GM23338 (cell line): ENCODE measurements around the gene ANKRD2. TPM values are rescaled to one million over a fixed set of nuclear protein-coding genes. Genes with fewer than 3 reads are reported as not detected.

Source experiments
- ATAC-seq: fragments of 200-7000 bp; cut with Tn5 transposase; 3 replicates; pipeline ENCODE4 v1.9.1; 2020
- DNase-seq: peaks from one replicate; pipeline ENCODE4 v3.0.0-alpha.2; 2015; ENCODE audit warnings: low spot score
- H2AFZ ChIP-seq: fragments of 200-600 bp; sonication (generic); 2 replicates; pipeline ENCODE4 v1.8.0; 2016; ENCODE audit warnings: antibody characterized with exemption, mild to moderate bottlenecking, moderate library complexity
- H3F3A ChIP-seq: fragments of 200-600 bp; sonication (generic); replicated peaks from 2 replicates; pipeline ENCODE4 v1.8.0; 2017; ENCODE audit warnings: antibody characterized with exemption, mixed run types, low read depth
- H3K27ac ChIP-seq: fragments of 200-600 bp; sonication (generic); 2 replicates; pipeline ENCODE4 v1.6.1; 2016; ENCODE audit warnings: low read depth
- H3K27me3 ChIP-seq: fragments of 200-600 bp; sonication (generic); 2 replicates; pipeline ENCODE4 v1.8.0; 2016; ENCODE audit warnings: mild to moderate bottlenecking, mixed run types, moderate library complexity; ENCODE audit not compliant: insufficient read depth
- H3K36me3 ChIP-seq: fragments of 200-600 bp; sonication (generic); 2 replicates; pipeline ENCODE4 v1.8.0; 2016; ENCODE audit warnings: mild to moderate bottlenecking; ENCODE audit not compliant: insufficient read depth
- H3K4me1 ChIP-seq: fragments of 200-600 bp; sonication (generic); 2 replicates; pipeline ENCODE4 v1.8.0; 2016; ENCODE audit warnings: mild to moderate bottlenecking, moderate library complexity; ENCODE audit not compliant: insufficient read depth
- H3K4me2 ChIP-seq: fragments of 200-600 bp; sonication (generic); 2 replicates; pipeline ENCODE4 v1.7.1; 2017; ENCODE audit warnings: mixed run types
- H3K4me3 ChIP-seq: fragments of 200-600 bp; sonication (generic); 2 replicates; pipeline ENCODE4 v1.6.1; 2016; ENCODE audit warnings: mixed run types
- H3K79me2 ChIP-seq: fragments of 200-600 bp; sonication (generic); replicated peaks from 2 replicates; pipeline ENCODE4 v1.8.0; 2017; ENCODE audit warnings: mild to moderate bottlenecking; ENCODE audit not compliant: insufficient read depth
- H3K9me2 ChIP-seq: fragments of 200-600 bp; sonication (generic); 2 replicates; pipeline ENCODE4 v1.8.0; 2017; ENCODE audit not compliant: insufficient read depth
- H4K20me1 ChIP-seq: fragments of 200-600 bp; sonication (generic); replicated peaks from 2 replicates; pipeline ENCODE4 v1.8.0; 2017; ENCODE audit warnings: mild to moderate bottlenecking; ENCODE audit not compliant: insufficient read depth
- H3K27ac Mint-ChIP-seq: 2 replicates; pipeline ENCODE4 v1.8.0; 2020; ENCODE audit warnings: inconsistent platforms, mild to moderate bottlenecking, moderate library complexity, mixed read lengths
- H3K27me3 Mint-ChIP-seq: 3 replicates; pipeline ENCODE4 v1.8.0; 2022; ENCODE audit warnings: low read depth, mild to moderate bottlenecking, moderate library complexity, mixed read lengths, inconsistent platforms; ENCODE audit not compliant: insufficient read depth, poor library complexity
- H3K36me3 Mint-ChIP-seq: 3 replicates; pipeline ENCODE4 v1.8.0; 2021; ENCODE audit warnings: low read depth, mild to moderate bottlenecking, inconsistent platforms, moderate library complexity, mixed read lengths
- H3K4me1 Mint-ChIP-seq: 3 replicates; pipeline ENCODE4 v1.8.0; 2020; ENCODE audit warnings: mild to moderate bottlenecking, inconsistent platforms, mixed read lengths
- H3K4me3 Mint-ChIP-seq: 3 replicates; pipeline ENCODE4 v1.8.0; 2021; ENCODE audit warnings: moderate library complexity, mild to moderate bottlenecking, inconsistent platforms, mixed read lengths
- H3K9me3 Mint-ChIP-seq: 3 replicates; pipeline ENCODE4 v1.8.0; 2020; ENCODE audit warnings: moderate library complexity, mild to moderate bottlenecking, inconsistent platforms, mixed read lengths
- CREB1 ChIP-seq: fragments of 250-450 bp; sonication (Bioruptor Pico); IDR thresholded peaks from 2 replicates; pipeline ENCODE4 v1.5.0; 2020; ENCODE audit warnings: low read depth, mild to moderate bottlenecking, moderate library complexity
- polyA plus RNA-seq: library from polyadenylated mRNA; unstranded; fragments of >200 nt; fragmentation: Nextera tagmentation; extraction: Ambion mirVana; gene quantifications from 2 replicates; pipeline ENCODE4 v1.2.1, GENCODE V29; 2016
- total RNA-seq: library from RNA; depleted of rRNA; stranded (reverse); fragments of >200 nt; shearing (Covaris generic); gene quantifications from 2 replicates; pipeline ENCODE4 v1.2.3, GENCODE V29; 2014
- TF ChIP-seq, protein P1 (sequence below): IDR thresholded peaks from 2 replicates; pipeline ENCODE4 v1.6.1; 2016; ENCODE audit warnings: antibody characterized with exemption
- TF ChIP-seq, protein P2 (sequence below): IDR thresholded peaks from one replicate; pipeline ENCODE4 v1.6.1; 2018; ENCODE audit warnings: antibody characterized with exemption; ENCODE audit not compliant: unreplicated experiment
- TF ChIP-seq, protein P3 (sequence below), 2 experiments: fragments of 200-600 bp in 1 of 2; sonication (generic) in 1 of 2; conservative IDR thresholded peaks; 2 replicates each; pipeline versions ENCODE4 v1.5.1 to v1.6.1; 2016 to 2017; ENCODE audit warnings: antibody characterized with exemption in 2 of 2, low read depth in 2 of 2, mild to moderate bottlenecking in 2 of 2, moderate library complexity in 1 of 2

Gene ANKRD2
- total and polyA plus RNA-seq, 2 experiments from 2014 or later, result not detected

DNA sequence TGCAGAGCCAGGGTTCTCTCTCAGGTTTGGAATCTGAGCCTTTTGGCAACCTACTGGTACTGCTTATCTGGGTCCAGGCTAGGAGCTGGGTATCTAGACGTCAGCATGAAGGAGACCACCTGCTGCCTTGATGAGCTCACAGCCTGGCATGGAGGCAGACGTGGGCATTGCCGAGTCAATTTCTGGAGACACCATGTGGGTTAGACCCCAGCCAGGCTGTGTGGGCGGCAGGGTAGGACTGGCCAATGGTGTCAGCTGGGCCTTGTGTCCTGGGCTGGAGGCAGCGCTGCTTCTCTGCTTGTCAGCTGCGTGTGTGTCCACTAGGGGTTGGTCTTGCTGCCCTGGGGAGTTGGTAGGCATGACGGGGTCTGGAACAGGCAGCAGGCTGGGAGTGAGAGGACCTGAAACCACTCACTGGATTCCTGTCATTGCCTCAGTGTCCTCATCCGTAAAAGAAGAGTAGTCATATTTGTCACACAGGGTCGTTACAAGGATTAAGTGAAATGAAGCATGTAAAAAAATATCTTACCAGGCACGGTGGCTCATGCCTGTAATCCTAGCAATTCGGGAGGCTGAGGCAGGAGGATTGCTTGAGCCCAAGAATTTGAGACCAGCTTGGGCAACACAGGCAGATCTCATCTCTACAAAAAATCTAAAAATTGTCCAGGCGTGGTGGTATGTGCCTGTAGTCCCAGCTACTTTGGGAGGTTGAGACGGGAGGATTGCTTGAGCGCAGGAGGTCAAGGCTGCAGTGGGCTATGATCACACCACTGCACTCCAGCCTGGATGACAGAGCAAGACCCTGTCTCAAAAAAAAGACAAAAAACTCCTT, 31.7 kb upstream of the ANKRD2 start:
- Histone ChIP-seq H4K20me1 (no peaks in the 10 kb centered on the region), H3K27me3 (no peaks in the 10 kb centered on the region), H3K4me2 (no peak overlapping the region), H3K9me2 (no peaks in the 10 kb centered on the region), H3K79me2 (peaks cover 9% of the 10 kb centered on the region), H2AFZ (no peak overlapping the region), H3F3A (0 out of 2 replicates have a peak, but pooled peaks cover 7% of the 10 kb centered on the region), H3K4me1 (peaks cover 19% of the 10 kb centered on the region), H3K4me3 (no peak overlapping the region), H3K27ac (no peak overlapping the region; the same call in 1 of the 2 replicates), H3K36me3 (no peaks in the 10 kb centered on the region)
- DNase-seq, result peak; percentile 43
- H3K4me1 Mint-ChIP-seq, result peaks cover 32% of the 10 kb centered on the region
- H3K4me3 Mint-ChIP-seq, result no peak overlapping the region
- peak overlapping the region; percentile 31; the same call in 1 of the 2 replicates for H3K27ac Mint-ChIP-seq
- no peaks in the 10 kb centered on the region; the same call in 2 of the 3 replicates for H3K9me3 Mint-ChIP-seq
- peak; percentile 54 for ATAC-seq
- peaks cover 10% of the 10 kb centered on the region for H3K27me3 Mint-ChIP-seq
- TF ChIP-seq CREB1 (CRISPR knock-in tag), result no peak
- TF ChIP-seq, protein P1, sequence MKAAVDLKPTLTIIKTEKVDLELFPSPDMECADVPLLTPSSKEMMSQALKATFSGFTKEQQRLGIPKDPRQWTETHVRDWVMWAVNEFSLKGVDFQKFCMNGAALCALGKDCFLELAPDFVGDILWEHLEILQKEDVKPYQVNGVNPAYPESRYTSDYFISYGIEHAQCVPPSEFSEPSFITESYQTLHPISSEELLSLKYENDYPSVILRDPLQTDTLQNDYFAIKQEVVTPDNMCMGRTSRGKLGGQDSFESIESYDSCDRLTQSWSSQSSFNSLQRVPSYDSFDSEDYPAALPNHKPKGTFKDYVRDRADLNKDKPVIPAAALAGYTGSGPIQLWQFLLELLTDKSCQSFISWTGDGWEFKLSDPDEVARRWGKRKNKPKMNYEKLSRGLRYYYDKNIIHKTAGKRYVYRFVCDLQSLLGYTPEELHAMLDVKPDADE, result no peak
- TF ChIP-seq, protein P2, sequence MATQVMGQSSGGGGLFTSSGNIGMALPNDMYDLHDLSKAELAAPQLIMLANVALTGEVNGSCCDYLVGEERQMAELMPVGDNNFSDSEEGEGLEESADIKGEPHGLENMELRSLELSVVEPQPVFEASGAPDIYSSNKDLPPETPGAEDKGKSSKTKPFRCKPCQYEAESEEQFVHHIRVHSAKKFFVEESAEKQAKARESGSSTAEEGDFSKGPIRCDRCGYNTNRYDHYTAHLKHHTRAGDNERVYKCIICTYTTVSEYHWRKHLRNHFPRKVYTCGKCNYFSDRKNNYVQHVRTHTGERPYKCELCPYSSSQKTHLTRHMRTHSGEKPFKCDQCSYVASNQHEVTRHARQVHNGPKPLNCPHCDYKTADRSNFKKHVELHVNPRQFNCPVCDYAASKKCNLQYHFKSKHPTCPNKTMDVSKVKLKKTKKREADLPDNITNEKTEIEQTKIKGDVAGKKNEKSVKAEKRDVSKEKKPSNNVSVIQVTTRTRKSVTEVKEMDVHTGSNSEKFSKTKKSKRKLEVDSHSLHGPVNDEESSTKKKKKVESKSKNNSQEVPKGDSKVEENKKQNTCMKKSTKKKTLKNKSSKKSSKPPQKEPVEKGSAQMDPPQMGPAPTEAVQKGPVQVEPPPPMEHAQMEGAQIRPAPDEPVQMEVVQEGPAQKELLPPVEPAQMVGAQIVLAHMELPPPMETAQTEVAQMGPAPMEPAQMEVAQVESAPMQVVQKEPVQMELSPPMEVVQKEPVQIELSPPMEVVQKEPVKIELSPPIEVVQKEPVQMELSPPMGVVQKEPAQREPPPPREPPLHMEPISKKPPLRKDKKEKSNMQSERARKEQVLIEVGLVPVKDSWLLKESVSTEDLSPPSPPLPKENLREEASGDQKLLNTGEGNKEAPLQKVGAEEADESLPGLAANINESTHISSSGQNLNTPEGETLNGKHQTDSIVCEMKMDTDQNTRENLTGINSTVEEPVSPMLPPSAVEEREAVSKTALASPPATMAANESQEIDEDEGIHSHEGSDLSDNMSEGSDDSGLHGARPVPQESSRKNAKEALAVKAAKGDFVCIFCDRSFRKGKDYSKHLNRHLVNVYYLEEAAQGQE, result no peak
- TF ChIP-seq, protein P3, sequence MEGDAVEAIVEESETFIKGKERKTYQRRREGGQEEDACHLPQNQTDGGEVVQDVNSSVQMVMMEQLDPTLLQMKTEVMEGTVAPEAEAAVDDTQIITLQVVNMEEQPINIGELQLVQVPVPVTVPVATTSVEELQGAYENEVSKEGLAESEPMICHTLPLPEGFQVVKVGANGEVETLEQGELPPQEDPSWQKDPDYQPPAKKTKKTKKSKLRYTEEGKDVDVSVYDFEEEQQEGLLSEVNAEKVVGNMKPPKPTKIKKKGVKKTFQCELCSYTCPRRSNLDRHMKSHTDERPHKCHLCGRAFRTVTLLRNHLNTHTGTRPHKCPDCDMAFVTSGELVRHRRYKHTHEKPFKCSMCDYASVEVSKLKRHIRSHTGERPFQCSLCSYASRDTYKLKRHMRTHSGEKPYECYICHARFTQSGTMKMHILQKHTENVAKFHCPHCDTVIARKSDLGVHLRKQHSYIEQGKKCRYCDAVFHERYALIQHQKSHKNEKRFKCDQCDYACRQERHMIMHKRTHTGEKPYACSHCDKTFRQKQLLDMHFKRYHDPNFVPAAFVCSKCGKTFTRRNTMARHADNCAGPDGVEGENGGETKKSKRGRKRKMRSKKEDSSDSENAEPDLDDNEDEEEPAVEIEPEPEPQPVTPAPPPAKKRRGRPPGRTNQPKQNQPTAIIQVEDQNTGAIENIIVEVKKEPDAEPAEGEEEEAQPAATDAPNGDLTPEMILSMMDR (conservative IDR thresholded peaks at IDR 0.05; ENCODE audit: low read depth in 2 of 2), result peak in 1 of 2 experiments; percentile 56; a peak in 3 of 4 replicates
- no peaks in the 10 kb centered on the region for H3K36me3 Mint-ChIP-seq
